Measurements from ENCODE around the gene TMSB4X.

GRCh38 chrX:12999422-12999821, 24.5 kb downstream of the TMSB4X start:
- no peak for TF ChIP-seq CTCF (IDR thresholded peaks at IDR 0.05)
- TF ChIP-seq POLR2A (IDR thresholded peaks at IDR 0.05), result no peak

Measured in esophagus squamous epithelium (tissue), 4 donors.